Parathyroid adenoma (tissue), 2 donors: ENCODE measurements around the gene RAP1A.
A peak's percentile ranks its signal among the peaks of the same experiment; 100 is the strongest.

Experiments
- H2AFZ ChIP-seq: fragments of 300-600 bp; sonication (generic); one replicate; pipeline ENCODE4 v1.7.0; 2017; ENCODE audit warnings: antibody characterized with exemption, mild to moderate bottlenecking
- H3K27ac ChIP-seq: fragments of 300-600 bp; sonication (generic); one replicate; pipeline ENCODE4 v1.7.0; 2017
- H3K27me3 ChIP-seq: fragments of 300-600 bp; sonication (generic); one replicate; pipeline ENCODE4 v1.7.0; 2017; ENCODE audit warnings: low read length; ENCODE audit not compliant: control insufficient read depth, insufficient read depth
- H3K36me3 ChIP-seq: fragments of 300-600 bp; sonication (generic); one replicate; pipeline ENCODE4 v1.7.0; 2017; ENCODE audit warnings: low read length; ENCODE audit not compliant: control insufficient read depth, insufficient read depth
- H3K4me1 ChIP-seq: fragments of 300-600 bp; sonication (generic); one replicate; pipeline ENCODE4 v1.7.0; 2017; ENCODE audit warnings: control low read depth
- H3K4me2 ChIP-seq: fragments of 300-600 bp; sonication (generic); one replicate; pipeline ENCODE4 v1.7.0; 2017; ENCODE audit warnings: low read length
- H3K4me3 ChIP-seq: fragments of 300-600 bp; sonication (generic); one replicate; pipeline ENCODE4 v1.7.0; 2017; ENCODE audit warnings: low read depth, low read length
- H3K79me2 ChIP-seq: fragments of 300-600 bp; sonication (generic); one replicate; pipeline ENCODE4 v1.7.0; 2017; ENCODE audit warnings: control low read depth
- H3K9ac ChIP-seq: fragments of 300-600 bp; sonication (generic); one replicate; pipeline ENCODE4 v1.7.0; 2017; ENCODE audit warnings: mild to moderate bottlenecking
- H3K9me3 ChIP-seq: fragments of 300-600 bp; sonication (generic); one replicate; pipeline ENCODE4 v1.7.0; 2017; ENCODE audit warnings: low read length; ENCODE audit not compliant: control insufficient read depth
- TF ChIP-seq, protein P1 (sequence below): fragments of 300-600 bp; sonication (generic); IDR thresholded peaks from one replicate; pipeline ENCODE4 v1.7.0; 2017; ENCODE audit warnings: antibody characterized with exemption, mild to moderate bottlenecking
- donor health status: primary hyperparathyroidism.

The RAP1A gene

GRCh38 chr1:111576547-111576946 is 43.0 kb upstream of the RAP1A start:
- H2AFZ ChIP-seq = peak overlapping the region; percentile 27
- H3K9ac ChIP-seq = no peak overlapping the region
- H3K79me2 ChIP-seq = no peaks in the 10 kb centered on the region
- peaks cover 2% of the 10 kb centered on the region for H3K4me1 ChIP-seq
- no peak overlapping the region for H3K4me3 ChIP-seq
- no peaks in the 10 kb centered on the region for H3K36me3 ChIP-seq
- H3K27me3 ChIP-seq = no peaks in the 10 kb centered on the region
- H3K9me3 ChIP-seq = no peaks in the 10 kb centered on the region
- H3K4me2 ChIP-seq = no peak overlapping the region
- no peak overlapping the region for H3K27ac ChIP-seq
- TF ChIP-seq, protein P1, sequence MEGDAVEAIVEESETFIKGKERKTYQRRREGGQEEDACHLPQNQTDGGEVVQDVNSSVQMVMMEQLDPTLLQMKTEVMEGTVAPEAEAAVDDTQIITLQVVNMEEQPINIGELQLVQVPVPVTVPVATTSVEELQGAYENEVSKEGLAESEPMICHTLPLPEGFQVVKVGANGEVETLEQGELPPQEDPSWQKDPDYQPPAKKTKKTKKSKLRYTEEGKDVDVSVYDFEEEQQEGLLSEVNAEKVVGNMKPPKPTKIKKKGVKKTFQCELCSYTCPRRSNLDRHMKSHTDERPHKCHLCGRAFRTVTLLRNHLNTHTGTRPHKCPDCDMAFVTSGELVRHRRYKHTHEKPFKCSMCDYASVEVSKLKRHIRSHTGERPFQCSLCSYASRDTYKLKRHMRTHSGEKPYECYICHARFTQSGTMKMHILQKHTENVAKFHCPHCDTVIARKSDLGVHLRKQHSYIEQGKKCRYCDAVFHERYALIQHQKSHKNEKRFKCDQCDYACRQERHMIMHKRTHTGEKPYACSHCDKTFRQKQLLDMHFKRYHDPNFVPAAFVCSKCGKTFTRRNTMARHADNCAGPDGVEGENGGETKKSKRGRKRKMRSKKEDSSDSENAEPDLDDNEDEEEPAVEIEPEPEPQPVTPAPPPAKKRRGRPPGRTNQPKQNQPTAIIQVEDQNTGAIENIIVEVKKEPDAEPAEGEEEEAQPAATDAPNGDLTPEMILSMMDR = no peak

- H3K4me3 ChIP-seq = no peak overlapping the region
- H3K9ac ChIP-seq = no peak overlapping the region
These were observed 41.8 kb upstream of the RAP1A start for GRCh38 chr1:111577814-111578213.

DNA sequence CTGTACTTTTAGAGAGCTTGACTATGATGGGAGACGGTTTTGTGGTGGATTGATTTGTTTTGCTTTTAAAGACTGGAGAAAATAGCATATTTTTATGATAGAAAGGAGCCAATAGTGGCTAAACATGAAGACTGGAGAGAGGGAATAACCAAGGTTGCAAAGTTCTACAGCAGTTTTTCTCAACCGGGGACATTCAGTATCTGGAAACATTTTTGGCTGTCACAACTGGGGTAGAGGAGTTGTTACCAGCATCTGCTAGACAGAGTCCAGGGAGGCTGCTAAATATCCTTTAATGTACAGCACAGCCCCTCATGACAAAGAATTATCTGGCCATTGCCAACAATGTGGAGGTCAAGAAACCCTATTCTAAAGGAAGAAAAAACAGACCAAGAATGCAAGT is 38.4 kb upstream of the RAP1A start:
- Histone ChIP-seq H3K4me1 (peaks cover 8% of the 10 kb centered on the region), H3K79me2 (no peaks in the 10 kb centered on the region), H3K9ac (no peak overlapping the region), H3K36me3 (no peaks in the 10 kb centered on the region), H3K4me3 (no peak overlapping the region), H2AFZ (no peak overlapping the region), H3K9me3 (no peaks in the 10 kb centered on the region), H3K4me2 (no peak overlapping the region), H3K27ac (no peak overlapping the region), H3K27me3 (no peaks in the 10 kb centered on the region)
- TF ChIP-seq, protein P1 = no peak

More at GRCh38 chr1:111577814-111578213, 41.8 kb upstream of the RAP1A start:
- no peaks in the 10 kb centered on the region for H3K27me3 ChIP-seq
- no peaks in the 10 kb centered on the region for H3K9me3 ChIP-seq
- H3K4me1 ChIP-seq = peaks cover 7% of the 10 kb centered on the region
- H3K79me2 ChIP-seq = no peaks in the 10 kb centered on the region
- no peak overlapping the region for H3K27ac ChIP-seq
- TF ChIP-seq, protein P1 = no peak
- no peaks in the 10 kb centered on the region for H3K36me3 ChIP-seq
- H3K4me2 ChIP-seq = no peak overlapping the region
- no peak overlapping the region for H2AFZ ChIP-seq

- Histone ChIP-seq H2AFZ (no peak overlapping the region), H3K27ac (no peak overlapping the region), H3K9ac (no peak overlapping the region), H3K36me3 (no peaks in the 10 kb centered on the region), H3K27me3 (no peaks in the 10 kb centered on the region), H3K4me3 (no peak overlapping the region), H3K4me1 (peaks cover 6% of the 10 kb centered on the region), H3K4me2 (no peak overlapping the region), H3K79me2 (no peaks in the 10 kb centered on the region), H3K9me3 (no peaks in the 10 kb centered on the region)
- TF ChIP-seq, protein P1 = no peak
These were observed 37.6 kb upstream of the RAP1A start for GRCh38 chr1:111582016-111582415.
